GM19455 (cell line): ENCODE results near the gene TMEM215.
"Not testable (repeated sequence)": the region's sequence is repeated elsewhere in the genome, so short reads cannot be mapped to it uniquely, and the experiment has no call there.

Source experiments
- ATAC-seq: cut with Tn5 transposase; IDR thresholded peaks from one replicate; pipeline ENCODE4 v1.9.1; 2021; ENCODE audit not compliant: unreplicated experiment

TMEM215 gene

GRCh38 chr9:32783168-32783891 is at the start of gene TMEM215:
Gene TMEM215 (plus strand): TSS chr9:32783540. CDS start chr9:32784184, 644 bp downstream.
- ATAC-seq, result no peak

GRCh38 chr9:32735476-32735875 is 47.9 kb upstream of the TMEM215 start:
- ATAC-seq, result no peak

DNA sequence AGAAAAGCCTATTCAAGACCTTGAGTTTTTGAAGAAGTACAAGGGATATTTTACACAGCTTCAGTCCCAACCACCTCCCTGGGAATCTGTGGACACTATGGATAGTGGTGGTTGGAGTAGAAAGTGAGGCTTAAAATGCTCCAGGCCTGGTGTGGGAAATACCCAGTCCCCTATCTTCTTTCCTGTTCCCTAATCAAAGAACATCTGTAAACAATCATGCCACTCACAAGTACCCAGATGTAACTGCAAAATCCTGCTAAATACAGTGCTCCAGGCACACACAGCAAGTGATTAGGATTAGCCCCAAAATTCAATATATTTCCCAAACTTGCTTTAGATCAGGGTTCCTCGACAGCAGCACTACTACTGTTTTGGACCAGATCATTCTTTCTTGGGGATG is 46.0 kb upstream of the TMEM215 start:
- no peak for ATAC-seq

DNA sequence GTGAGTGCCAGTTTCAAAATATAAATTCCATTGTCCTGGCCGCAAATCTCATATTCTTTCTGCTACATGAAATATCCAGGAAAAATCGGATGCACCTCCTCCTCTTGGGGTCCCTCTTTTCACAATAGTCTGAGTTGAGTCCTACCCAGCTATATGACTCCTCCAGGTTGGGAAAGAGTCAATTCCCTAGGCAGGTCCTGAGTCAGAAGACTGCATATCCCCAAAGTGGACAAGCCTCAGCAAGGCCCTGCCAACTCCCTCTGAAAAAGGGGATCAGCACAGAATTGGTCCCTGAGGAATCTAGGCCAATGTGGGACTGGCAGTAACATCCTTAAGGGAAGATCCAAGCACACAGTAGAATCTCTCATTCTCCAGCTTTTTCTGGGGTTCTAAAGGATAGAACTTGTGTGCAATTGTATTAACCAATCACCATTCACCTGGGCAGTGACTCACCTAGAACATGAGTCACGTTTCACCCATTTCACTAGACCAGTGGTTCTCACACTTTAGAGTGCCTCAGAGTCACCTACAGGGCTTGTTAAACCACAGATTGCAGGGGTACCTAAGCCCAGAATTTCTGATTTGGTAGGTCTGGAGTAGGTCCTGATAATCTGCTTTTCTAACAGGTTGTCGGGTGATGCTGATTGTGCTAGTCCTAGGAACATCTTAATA is 44.7 kb upstream of the TMEM215 start:
- ATAC-seq, result no peak

GRCh38 chr9:32741706-32742105 is 41.6 kb upstream of the TMEM215 start:
- ATAC-seq, result no peak

GRCh38 chr9:32742296-32742695 is 41.0 kb upstream of the TMEM215 start:
- ATAC-seq, result no peak

DNA sequence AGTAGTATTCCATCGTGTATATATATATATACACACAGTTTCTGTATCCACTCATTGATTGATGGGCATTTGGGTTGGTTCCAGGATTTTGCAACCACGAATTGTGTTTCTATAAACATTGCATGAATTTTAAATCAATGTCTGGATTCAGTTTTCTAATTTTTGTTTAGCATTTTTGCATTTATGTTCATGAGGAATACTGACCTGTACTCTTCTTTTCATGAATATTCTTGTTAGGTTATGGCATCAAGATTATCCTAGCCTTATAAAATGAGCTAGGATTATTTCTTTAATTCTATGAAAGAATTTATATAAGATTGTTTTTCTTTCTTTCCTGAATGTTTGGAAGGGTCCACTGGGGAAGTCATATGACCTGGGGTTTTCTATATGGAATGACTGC is 35.3 kb upstream of the TMEM215 start:
- no peak for ATAC-seq

DNA sequence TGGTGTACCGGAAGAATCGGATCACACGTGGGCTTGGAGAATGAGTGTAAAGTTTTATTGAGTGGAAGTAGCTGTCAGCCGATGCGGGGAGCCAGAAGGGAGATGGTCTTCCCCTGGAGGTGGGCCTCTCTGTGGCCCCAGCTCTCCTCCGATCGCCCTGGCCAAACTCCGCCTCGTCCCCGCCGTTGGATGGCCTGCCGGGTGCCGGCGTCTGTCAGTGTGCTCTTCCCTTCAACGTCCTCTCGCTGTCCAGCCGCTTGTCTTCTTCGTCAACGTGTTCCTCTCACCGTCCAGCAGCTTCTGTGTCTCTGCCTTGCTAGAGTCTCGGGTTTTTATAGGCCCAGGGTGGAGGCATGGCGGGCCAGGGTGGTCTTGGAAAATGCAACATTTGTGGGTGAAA is 27.6 kb upstream of the TMEM215 start:
- no peak for ATAC-seq

DNA sequence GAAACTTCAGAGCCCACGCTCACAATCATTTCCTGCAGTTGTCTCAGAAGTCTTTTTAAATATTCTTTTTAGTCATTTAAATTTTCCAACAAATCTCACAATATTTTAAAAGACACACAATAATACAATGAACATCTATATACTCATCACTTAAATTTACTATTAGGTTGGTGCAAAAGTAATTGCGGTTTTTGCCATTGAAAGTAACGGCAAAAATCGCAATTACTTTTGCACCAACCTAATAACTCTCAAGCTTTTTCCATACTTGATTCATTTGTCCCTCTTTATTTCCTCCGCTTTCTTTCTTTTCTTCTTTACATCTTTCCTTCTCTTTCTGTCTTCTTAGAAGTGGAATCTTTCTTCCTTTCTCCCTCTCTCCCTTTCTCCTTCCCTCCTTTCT is 19.2 kb upstream of the TMEM215 start:
- no peak for ATAC-seq

DNA sequence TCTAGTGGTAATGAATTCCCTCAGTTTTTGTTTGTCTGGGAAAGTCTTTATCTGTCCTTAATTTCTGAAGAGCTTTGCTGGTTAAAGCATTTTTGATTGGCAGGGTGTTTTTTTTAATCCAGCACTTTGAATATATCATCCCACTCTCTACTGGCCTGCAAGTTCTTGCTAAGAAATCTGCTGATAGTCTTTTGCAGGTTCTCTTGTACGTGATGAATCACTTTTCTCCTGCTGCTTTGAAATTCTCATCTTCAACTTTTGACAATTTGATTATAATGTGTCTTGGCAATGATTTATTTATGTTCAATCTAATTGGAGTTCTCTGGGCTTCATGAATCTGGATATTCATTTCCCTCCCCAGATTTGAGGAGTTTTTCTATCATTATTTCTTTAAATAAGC is 8.1 kb upstream of the TMEM215 start:
- ATAC-seq, result no peak

DNA sequence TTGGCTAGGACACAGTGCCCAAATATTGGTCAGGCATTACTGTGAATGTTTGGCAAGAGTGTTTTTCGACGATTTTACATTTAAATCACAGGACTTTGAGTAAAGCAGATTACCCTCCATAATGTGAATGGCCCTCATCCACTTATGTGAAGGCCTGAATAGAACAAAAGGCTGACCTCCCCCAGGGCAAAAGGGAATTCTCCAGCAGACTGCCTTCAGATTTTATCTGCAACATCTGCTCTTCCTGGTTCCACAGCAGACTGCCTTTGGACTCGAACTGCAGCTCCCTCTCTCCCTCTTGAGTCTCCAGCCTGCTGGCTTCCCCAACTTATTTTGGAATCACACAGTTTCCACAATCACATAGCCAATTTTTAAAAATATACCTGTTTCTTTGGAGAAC is 7.1 kb upstream of the TMEM215 start:
- ATAC-seq, result no peak

GRCh38 chr9:32782476-32783167 is 718 bp upstream of the TMEM215 start:
- ATAC-seq, result no peak

GRCh38 chr9:32787816-32788215 is 4.5 kb downstream of the TMEM215 start:
- ATAC-seq, result no peak

DNA sequence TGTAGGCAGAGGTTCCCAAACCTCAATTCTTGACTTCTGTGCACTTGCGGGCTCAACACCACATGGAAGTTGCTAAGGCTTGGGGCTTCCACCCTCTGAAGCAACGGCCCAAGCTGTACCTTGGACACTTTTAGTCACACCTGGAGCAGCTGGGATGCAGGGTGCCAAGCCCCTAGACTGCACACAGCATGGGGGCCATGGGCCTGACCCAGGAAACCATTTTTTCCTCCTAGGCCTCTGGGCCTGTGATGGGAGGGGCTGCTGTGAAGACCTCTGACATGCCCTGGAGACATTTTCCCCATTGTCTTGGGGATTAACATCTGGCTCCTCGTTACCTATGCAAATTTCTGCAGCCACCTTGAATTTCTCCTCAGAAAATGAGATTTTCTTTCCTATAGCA is 12.7 kb downstream of the TMEM215 start:
- not testable (repeated sequence) for ATAC-seq

- no peak for ATAC-seq
Observed at GRCh38 chr9:32801530-32801929, 18.2 kb downstream of the TMEM215 start.

DNA sequence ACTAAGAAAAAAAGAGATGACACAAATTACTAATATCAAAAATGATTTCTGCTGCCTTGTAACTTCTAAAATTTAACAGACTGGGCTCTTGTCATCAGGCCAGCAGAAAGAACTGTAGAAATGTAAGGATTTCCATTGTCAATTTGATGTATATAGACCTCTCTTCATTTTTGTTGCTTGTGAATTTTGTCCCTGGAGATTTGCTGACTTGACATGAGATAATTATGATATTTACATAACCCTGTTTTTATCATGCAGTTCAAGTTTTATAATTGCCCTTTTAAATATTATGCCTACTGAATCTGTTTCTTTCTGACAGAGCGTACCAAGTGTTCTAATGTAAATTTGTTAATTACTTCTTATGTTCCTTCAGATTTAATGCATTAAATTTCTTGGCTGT is 23.9 kb downstream of the TMEM215 start:
- no peak for ATAC-seq

DNA sequence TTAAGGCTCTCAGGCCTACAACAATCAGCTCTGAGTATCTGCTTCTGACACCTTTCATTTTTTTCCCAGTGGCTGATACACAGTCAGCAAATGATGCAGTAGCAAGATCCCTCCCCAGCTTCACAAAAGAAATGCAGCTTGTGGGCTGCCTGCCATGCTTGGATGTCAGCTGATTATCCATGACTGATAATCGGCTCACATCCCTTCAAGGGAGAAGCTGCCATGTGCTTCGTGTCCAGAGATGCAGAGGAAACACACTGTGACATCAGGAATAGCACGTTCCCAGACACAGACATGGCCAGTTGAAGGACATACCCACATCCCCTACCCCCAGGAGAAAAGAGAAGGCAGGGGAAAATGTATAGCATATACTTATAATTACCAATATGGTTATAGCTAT is 27.9 kb downstream of the TMEM215 start:
- no peak for ATAC-seq

DNA sequence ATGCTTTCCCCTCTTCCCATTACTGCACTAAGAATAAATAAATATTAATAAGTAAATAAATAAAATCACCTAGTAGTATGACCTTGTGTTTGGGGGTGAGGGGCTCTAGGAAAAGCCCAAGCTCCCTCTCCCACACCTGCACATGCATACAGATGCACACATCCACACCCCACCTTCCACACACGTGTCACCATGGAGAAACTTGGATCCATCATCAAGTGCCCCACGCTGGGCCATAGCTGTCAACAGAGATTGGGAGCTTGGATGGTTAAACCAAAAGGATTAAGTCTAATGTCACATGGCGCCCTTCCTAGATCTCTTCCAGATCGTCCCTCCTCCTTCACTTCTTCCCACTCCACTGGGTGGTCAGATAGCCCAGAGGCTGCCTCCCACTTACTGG is 37.0 kb downstream of the TMEM215 start:
- no peak for ATAC-seq

DNA sequence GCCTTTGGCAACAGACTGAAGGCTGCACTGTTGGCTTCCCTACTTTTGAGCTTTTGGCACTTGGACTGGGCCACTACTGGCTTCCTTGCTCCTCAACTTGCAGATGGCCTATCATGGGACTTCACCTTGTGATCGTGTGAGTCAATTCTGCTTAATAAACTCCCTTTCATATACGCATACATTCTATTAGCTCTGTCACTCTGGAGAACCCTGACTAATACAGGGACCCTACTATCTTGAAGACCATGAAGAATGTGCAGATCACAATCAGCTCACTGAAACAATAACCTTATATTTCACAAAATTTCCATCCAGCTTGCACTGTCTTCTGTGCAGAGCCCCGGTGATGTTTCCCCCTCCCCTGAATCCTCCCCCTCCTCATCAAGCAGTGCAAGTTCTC is 39.8 kb downstream of the TMEM215 start:
- no peak for ATAC-seq

- ATAC-seq, result no peak
Observed at GRCh38 chr9:32823551-32823950, 40.2 kb downstream of the TMEM215 start.

GRCh38 chr9:32825203-32825602 is 41.9 kb downstream of the TMEM215 start:
- ATAC-seq, result no peak

DNA sequence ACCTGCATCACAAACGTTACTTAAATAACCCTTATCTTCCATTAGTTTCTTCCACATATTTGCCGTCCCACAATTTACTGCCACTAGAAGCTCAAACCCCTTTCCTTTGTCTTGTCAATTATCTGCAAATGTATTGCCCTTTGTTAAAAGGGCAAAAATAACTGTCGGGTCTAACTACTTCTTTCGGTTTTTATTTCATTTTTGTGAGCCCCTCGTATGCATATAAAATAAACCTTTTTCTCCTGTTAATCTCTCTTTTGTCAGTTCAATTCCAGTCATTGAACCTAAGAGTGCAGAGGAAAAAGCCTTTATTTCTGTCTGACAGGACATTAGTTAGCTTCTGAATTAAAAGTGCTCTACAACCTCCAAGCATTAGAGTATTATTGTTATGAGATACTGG is 45.5 kb downstream of the TMEM215 start:
- ATAC-seq, result no peak
